Epidermal melanocyte (primary cell): ENCODE measurements around the gene LMBR1.
"Not testable (repeated sequence)": the region's sequence is repeated elsewhere in the genome, so short reads cannot be mapped to it uniquely, and the experiment has no call there.

Experiments
- DNase-seq: peaks from one replicate; pipeline ENCODE4 v3.0.0; 2011; ENCODE audit warnings: low spot score; ENCODE audit not compliant: insufficient read length

Gene LMBR1

DNA sequence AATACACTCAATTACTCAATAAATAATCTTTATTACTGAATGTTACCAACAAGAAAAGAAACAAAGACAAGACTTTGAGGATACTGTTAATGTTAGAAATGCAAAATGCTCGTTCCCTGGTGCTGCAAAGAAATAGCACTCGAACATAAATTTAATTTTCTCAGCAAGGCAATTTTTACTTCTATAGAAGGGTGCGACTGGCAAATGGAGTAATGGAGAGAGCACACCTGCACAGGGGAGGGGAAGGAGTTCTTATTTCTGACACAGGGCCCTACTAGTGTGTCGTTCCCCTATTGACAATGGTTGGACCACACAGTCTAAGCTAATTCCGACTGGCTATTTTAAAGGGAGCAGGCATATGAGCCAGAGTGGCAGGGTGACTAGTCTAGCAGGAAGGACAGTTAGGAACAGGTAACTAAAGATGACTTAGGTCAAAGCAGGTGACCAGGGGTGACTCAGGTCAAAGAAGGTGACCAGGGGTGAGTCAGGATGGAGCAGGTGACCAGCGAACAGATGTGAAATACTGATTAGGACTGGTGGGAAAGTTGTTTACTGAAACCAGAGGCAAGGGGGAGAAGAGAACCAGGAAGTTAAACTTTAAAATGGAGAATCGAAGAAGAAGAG is 133.3 kb downstream of the LMBR1 start:
- DNase-seq = no peak

DNA sequence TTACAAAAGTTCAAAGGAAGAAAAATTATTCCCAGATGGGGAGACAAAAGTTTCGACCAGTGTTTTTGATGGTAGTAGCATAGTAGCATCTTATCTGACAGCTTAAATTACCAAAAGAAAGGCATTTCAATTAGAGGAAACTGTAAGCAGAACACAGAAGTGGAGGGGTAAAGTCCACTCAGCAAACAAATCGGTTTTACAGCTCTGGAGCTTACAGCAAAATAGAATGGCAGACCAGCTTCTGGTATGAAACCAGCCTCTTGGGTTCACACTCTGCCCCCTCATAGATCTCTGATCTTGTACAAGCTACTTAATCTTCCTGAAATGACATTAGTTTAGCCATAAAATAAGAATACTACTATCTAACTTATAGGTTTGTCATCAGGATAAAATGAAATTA is 133.8 kb downstream of the LMBR1 start:
- DNase-seq = no peak

DNA sequence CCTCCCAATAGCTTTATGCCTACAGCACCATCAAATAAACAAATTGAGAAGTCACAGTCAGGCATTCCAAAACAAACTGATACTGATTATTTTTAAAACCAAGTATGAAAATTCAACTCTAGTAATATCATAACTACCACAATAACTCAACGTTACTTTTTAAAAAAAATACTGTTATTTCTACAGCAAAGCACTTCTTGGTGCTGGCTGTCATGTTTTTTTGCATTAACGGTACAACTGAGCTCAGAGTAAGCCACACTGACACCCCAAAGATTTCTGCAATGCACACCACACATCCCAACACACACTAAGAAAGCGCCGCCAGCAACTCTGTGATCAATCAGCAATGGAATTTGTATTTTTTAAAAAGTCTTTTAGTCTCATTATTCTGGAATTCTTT is 138.8 kb downstream of the LMBR1 start:
- no peak for DNase-seq

DNA sequence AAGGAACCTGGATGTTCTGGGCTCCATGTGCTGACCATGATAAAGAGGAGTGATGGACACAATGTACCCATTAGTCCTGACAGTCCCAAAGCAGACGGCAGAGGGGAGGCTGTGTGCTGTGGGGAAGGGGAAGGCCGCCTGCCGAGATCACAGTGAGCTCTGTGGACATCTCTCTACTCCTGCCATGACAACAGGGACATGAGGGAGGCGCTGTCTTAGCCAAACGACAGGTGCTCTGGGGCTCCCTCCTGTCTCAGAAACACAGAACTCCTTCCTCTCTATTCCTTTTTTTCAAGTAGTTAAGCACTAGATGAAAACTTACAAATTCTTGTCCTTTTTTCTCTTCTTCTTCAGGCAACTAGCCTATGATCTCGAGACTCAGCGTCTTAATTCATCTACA is 139.4 kb downstream of the LMBR1 start:
- DNase-seq = no peak

DNA sequence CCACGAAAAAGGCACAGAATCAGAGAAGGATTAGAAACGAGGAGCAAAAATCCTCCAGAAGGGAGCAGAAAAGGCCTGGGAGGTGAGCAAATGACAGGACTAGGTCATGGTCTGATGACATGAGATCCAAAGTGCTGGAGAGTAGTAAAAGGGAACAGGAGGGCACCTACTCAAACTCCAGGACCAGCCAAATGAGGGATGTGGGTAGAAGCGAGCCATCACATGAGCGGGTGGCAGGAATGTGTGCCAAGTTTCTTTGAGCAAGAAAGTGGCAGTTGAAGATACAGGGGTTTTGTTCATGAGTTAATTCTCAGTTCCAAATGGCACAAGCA is 139.8 kb downstream of the LMBR1 start:
- DNase-seq = no peak

DNA sequence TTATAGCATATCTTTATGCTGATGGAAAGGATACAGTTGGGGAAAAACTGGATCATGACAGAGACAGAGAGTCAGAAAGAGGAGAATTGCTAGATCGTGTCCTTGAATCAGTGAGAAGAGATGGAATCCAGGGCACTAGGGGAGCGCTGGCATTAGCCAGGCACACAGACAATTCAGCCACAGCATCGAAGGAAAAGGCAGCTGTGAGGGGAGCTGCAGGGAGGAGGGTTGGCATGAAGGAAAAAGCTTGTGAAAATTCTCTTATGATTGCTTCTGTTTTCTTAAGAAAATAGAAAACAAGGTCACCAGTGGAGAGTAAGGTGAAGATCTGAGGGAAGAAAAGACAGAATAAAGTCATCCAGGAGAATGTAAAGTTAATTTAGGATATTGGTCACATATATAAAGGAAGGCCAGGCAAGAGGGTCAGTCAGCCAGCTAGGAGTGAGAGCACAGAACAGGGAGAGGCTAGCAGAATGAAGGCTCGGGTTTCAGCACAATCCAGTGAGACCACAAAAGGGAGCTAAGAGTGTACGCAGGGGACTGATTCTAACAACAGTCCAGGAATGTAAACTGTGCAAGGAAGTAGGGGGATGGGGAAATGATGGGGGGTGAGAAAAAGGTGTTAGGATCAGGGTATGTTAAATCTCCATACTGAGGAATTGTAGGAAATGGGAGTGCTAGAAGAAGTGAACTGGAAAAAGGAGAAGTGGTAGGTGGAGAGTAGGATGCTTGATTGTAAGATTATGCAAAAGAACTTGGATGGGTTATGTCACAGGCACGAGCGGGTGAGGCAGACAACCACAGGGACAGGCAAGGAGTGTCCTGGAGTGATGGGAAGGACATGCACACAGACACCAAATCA is 140.4 kb downstream of the LMBR1 start:
- no peak for DNase-seq

DNA sequence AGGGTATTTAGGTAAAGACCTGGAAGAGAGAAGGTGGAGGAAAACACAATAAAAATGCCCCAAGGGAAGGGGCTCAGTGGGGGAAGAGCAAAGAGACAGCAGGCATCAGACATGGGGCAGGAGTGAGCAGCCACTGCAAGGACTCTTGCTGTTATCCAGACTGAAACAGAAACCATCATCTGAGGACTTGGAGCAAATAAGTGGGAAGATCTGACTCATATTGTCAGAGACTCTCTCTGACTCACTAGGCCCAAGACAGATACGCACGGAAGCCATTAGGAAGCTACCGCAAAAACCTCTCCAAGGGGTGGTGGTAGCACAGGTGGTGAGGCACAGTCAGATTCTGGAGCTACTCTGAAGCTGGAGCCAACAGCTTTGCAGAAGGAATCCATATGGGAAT is 141.7 kb downstream of the LMBR1 start:
- DNase-seq = no peak

DNA sequence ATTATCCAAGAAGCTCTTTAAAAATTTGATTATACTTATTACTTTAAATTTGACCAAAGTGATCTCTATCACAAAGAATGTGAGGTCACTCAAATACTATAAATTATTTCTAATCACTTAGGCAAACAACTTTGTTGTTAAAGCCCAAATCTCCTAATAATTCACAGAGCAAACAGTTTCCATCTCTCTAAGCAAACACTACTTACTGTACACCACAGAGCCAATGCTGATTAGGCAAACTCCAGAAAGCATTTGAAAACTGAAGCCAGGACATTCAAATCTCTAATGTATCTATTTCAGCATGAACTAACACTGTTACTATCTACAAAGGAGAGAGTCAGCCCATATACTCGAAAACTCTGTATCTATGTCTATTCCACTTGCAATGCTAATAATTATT is 145.3 kb downstream of the LMBR1 start:
- DNase-seq = no peak

DNA sequence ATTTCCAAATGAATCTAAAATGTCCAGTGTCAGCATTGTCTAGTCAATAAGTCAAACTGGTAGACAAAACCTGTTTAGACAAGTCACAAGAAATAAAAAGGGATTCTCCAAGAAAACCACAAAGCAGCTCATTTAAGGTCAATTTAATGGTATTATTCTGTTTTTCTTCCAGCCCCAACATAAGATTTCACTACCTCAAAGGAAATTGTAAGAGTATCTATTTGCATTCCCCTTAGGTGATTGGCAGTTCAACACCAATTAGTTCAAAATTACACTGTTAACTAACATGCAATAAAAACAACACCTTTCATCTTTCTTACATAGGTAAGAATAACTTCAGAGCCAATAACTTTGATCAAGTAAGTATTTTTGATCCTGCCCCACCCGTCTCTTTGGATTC is 146.1 kb downstream of the LMBR1 start:
- DNase-seq = no peak

DNA sequence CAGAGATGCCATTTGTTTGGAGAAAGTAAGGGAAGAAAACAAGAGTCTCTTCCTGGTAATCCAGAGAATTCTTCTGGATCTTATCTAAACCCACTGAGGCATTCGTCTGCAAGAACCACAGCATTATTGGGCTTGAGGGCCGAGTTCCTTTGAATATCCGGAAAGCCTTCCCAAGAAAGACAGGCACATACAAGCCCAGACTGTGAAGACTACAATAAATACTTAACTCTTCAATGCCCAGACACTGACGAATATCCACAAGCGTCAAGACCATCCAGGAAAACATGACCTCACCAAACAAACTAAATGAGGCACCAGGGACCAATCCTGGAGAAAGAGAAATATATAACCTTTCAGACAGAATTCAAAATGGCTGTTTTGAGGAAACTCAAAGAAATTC is 153.4 kb downstream of the LMBR1 start:
- DNase-seq = no peak

DNA sequence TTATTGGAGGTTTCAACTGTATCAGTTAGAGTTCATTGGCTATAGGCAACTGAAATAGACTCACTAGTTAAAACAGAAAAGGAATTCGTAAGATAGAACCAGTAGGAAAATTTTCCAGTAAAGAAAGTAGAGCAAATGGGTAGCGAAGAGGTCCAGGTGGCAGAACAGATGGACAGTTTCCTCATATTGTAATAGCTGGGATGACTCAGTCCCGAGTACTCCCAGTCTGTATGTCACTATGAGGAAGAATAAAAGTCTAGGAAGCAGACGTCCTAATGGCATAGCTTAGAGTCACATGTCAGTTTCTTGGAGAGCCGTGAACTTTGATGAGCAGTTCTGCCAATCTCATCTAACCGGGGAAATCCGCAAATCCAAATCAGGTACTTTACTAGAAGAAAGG is 157.1 kb downstream of the LMBR1 start:
- no peak for DNase-seq

DNA sequence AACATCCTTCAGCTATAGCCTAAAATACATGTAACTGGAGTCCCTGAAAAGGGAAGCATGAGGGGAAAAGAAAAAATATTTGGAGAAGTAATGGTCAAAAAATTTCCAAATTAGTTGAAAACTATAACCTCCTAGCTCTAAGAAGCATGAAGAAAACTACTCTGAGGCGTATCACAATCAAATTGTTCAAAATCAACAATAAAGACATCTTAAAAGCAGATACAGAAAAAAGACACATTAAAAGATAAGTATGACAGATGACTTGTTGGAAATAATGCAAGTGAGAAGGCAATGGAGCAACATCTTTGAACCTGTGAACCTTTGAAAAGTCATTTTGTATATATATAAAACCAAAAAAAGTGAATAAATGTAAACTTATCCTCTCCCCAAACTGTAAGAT is 159.3 kb downstream of the LMBR1 start:
- DNase-seq = no peak

DNA sequence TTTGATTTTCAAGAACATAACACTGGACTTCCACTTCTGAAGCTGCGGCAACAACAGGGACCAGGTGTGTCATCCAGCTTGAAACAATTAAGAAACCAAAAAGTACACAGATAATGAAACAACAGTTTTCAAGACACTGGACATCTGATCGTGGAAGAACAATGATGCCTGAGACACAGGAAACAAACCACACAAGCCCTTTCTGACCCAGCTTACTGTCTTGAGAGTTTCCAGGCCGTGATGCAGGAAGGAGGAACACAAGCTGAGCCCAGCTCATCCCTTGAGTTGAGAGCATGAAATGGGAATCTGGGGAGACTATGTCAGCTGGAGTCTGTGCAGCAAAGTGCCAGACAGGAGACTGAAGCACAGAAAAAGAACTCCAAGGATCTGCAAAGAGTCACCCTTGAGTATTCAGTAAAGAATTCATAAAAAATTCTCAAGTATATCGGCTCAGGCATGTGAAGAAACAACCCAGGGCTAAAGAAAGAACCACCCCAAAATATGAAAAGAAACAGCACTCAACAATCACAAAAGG is 160.8 kb downstream of the LMBR1 start:
- DNase-seq = no peak

DNA sequence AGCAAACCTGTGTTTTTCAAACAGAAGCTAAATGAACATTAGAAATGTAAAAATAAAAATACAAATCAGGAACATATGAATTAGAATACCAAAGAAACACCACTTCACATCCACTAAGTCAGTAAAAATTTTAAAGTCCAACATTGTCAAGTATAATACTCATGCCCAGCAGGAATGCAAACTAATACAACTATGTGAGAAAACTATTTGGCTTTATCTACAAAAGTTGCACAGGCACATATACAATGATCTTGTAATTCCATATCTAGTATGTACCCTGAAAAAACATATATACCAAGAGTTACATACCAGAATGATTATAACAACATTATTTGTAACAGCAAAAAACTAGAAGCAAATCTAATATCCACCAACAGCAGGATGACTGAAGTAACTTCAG is 161.3 kb downstream of the LMBR1 start:
- DNase-seq = no peak

DNA sequence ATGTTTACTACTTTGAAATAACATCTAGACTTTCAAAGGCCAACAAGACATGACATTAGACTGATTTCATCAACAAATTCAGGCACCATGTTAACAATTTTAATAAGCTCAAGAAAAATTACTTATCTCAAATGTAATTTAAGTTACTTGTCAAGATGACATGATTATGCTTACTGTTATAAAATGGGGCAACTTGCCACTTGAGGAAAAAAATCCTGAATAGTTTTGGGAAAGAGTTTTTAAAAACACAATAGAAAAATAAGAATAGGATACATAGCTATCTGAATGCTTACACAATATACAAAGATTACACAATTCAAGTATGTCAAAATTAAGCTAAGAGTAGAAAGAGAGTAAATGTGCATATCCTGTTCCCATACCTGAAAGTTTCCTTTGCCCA is 167.0 kb downstream of the LMBR1 start:
- no peak for DNase-seq

DNA sequence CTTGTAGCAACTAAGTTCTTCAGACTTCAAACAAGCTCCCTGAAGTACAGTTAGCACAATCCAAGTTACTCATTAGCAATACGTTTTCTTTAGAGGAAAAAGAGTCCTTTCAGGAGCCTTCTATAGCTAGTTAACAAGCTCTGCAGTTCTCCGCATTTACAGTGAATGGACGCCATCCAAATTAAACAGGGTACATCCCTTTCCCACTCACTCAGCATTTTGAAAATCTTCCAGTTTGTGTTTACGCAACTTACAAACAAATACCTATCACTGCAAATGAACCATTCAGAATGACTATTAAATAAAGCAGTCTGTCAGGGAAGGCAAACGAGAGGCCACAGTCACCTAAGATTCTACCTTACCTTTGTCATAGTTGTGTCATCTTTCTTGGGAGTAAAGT is 167.9 kb downstream of the LMBR1 start:
- DNase-seq = no peak

DNA sequence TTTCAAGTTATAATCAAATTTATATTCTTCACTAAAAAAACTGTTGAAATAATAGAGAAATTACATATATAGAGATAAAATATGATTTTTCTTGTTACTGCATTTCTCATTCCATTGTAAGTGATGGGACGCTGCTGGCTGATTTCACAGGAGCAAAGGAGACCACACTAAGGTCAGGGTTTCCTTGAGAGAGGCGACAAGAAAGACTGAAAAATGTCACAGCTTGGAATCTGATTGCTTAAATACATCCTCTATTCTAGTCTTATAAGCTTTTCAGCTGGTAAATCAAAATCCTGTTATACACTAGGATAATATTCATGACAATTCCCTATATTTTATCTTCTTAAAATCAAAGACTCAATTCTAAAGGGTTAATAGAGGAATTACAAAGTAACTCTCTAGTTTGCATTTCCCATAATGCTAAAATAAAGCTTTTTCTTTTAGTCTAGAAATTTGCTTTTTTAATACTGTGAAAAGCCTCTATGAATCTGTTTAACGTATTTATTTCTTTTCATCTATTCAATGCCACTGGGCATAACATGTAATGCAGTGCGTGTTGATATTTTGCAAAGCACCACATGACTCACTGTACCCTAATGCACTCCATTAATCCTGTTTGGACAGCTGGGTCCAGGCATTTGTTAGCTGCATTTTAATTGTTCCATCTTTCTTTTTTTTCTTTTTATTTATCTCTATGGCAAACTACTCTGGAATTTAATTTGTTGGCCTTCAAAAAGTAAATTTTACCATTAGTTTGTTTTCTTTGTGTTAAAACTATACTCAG is 170.7 kb downstream of the LMBR1 start:
- DNase-seq = no peak

DNA sequence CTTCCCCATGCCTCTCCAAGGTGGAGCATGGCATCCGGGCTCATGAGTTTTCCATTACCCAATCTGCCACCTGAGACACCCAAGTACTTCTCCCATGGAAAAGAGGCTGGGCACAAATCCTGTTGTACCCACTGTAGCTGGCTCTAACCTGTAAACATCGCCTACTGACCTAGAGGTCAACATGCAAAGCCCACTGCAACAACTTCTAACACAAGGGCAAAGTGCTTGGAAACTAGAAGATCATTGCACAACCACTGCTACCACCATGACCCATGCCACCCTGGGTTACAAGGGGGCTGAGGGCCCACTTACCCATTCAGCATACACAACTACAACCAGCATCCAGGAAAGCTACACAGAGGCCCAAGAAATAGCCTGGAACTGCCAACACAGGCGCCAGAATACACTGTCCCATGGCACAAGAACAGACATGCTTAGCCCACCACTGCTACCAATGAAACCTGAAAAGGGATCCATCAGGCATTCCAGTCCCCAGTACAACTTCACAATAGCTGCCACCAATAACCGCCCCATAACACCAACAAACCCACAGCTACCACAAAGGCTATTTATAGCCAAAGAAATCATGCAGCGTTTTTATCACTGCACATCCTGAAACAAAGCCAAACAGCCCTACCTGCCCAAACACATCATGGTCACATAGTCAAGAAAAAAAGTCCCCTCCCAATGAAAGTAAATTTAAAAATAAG is 189.1 kb downstream of the LMBR1 start:
- DNase-seq = no peak

DNA sequence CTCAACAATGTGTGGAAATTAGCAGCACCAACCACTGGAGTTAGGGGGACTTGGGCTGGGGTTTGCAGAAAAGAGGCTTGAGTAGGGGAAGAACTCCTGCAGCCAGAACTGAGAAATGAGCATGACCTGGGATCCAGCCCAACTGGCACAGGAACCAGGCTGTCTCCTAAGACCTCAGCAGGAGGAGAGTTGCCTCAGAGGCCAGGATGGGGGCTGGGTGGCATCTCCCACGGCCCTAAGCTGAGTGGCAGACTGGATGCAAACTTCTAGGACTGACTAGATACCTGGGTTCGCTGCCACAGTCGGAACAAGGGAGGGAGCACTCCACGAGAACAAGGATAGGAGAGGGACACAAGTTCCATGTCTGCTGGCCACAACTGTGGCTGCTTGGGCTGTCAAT is 189.8 kb downstream of the LMBR1 start:
- no peak for DNase-seq

DNA sequence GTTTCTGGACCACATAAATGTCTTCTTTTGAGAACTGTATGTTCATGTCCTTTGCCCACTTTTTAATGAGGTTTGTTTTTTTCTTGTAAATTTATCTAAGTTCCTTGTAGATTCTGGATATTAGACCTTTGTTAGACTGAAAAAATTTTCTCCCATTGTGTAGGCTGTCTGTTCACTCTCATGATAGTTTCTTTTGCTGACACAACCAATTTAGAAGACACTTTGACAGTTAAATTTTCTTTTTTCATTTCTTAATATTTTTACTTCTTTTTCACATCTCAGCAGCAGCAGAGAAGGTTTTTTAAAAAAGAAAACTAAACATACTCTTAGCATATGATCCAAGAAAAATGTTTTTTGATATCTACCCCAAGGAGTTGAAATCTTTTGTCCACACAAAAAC is 190.6 kb downstream of the LMBR1 start:
- DNase-seq = no peak

DNA sequence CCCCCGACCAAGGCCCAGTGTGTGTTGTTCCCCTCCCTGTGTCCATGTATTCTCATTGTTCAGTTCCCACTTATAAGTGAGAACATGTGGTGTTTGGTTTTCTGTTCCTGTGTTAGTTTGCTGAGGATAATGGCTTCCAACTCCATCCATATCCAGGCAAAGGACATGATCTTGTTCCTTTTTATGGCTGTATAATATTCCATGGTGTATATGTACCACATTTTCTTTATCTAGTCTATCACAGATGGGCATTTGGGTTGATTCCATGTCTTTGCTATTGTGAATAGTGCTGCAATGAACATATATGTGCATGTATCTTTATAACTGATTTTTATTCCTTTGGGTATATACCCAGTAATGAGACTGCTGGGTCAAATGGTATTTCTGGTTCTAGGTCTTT is 191.2 kb downstream of the LMBR1 start:
- DNase-seq = not testable (repeated sequence)

DNA sequence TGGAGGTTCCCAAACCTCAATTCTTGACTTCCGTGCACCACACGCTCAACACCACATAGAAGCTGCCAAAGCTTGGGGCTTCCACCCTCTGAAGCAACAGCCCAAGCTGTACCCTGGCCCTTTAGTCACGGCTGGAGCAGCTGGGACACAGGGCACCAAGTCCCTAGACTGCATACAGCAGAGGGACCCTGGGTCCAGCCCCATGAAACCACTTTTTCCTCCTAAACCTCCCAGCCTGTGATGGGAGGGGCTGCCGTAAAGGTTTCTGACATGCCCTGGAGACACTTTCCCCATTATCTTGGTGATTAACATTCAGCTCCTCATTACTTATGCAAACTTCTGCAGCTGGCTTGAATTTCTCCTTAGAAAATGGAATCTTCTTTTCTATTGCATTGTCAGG is 194.5 kb downstream of the LMBR1 start:
- not testable (repeated sequence) for DNase-seq
